Activated B cell treated with CpG ODN at 0.5 μM for 24 hours (primary cell): ENCODE measurements around the gene TRIM72. TPM values are rescaled to one million over a fixed set of nuclear protein-coding genes. Genes with fewer than 3 reads are reported as not detected.

Experiments
- ATAC-seq: fragments of 200-7000 bp; cut with Tn5 transposase; one replicate; pipeline ENCODE4 v1.10.0; 2021; ENCODE audit warnings: low read depth, mild to moderate bottlenecking, moderate library complexity
- CTCF ChIA-PET: fragments of 350-600 bp; sonication (Branson Sonifier 250); formaldehyde crosslinking; loops from one replicate; lab custom pipeline; 2021; ENCODE audit warnings: antibody characterized with exemption; lab: Charles Lee
- POLR2A ChIA-PET: fragments of 350-600 bp; sonication (Branson Sonifier 250); formaldehyde crosslinking; loops from one replicate; lab custom pipeline; 2021; ENCODE audit warnings: antibody characterized with exemption; lab: Charles Lee
- DNase-seq: peaks from one replicate; pipeline ENCODE4 v3.0.0; 2022
- H3K27ac Mint-ChIP-seq: one replicate; pipeline ENCODE4 v1.8.0; 2020; ENCODE audit warnings: mixed read lengths
- H3K27me3 Mint-ChIP-seq: one replicate; pipeline ENCODE4 v1.8.0; 2021; ENCODE audit warnings: mixed read lengths
- H3K36me3 Mint-ChIP-seq: one replicate; pipeline ENCODE4 v1.8.0; 2021; ENCODE audit warnings: low read depth, mixed read lengths
- H3K4me1 Mint-ChIP-seq: one replicate; pipeline ENCODE4 v1.8.0; 2021; ENCODE audit warnings: mixed read lengths
- H3K4me3 Mint-ChIP-seq: one replicate; pipeline ENCODE4 v1.8.0; 2020; ENCODE audit warnings: mild to moderate bottlenecking, mixed read lengths
- H3K9me3 Mint-ChIP-seq: one replicate; pipeline ENCODE4 v1.8.0; 2020; ENCODE audit warnings: mixed read lengths
- intact Hi-C: fragments of 100-400 bp; cut with micrococcal nuclease; formaldehyde crosslinking; loops from one replicate; pipeline ENCODE4 v1.15.1; 2024
- total RNA-seq: library from RNA; stranded (reverse); gene quantifications from 2 replicates; pipeline ENCODE4 v1.2.3, GENCODE V29; 2022
- TF ChIP-seq, protein P1 (sequence below): fragments of 200-600 bp; IDR thresholded peaks from one replicate; pipeline ENCODE4 v1.8.0; 2022; ENCODE audit warnings: antibody characterized with exemption, mild to moderate bottlenecking

TRIM72 gene
- total RNA-seq, 1 donor from 2014 or later, result 0.16 TPM

DNA sequence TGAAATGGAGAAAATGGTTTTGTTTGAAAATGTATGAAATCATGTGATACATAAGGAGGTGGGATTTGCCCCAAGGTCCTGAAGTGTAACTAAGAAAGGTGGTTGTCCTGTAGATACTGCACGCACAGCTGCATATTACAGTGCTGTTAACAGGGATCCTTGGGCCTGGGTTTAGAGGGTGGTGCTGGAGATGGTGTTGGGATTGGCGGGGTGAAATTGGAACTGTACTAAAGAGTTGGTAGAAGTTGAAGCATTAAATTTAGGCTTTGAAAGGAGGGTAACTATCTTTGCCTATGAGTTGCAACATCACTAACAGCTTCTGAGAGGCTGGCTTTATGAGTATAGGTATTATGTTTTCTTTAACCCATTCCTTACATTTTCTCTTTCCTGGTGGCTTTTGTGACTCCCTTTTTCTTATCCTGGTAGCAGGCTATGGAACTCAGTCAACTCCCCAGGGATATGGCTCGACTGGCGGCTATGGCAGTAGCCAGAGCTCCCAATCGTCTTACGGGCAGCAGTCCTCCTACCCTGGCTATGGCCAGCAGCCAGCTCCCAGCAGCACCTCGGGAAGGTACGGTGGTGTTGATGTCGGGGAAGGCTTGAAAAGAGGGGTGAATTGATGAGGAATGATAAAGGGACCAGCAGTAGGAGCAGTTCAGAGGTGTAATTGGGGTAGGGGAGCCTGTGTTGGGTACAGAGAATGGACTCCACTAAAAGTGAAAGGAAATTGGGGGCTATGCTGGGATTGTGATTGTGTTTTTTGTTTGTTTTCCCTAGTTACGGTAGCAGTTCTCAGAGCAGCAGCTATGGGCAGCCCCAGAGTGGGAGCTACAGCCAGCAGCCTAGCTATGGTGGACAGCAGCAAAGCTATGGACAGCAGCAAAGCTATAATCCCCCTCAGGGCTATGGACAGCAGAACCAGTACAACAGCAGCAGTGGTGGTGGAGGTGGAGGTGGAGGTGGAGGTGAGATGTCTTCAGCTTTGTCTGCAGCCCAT is 30.2 kb upstream of the TRIM72 start:
- Mint-ChIP-seq H3K4me3 (peak overlapping the region; percentile 17), H3K36me3 (peaks cover 81% of the 10 kb centered on the region), H3K27ac (peak overlapping the region; percentile 53), H3K27me3 (no peaks in the 10 kb centered on the region), H3K4me1 (peaks cover 51% of the 10 kb centered on the region), H3K9me3 (no peaks in the 10 kb centered on the region)
- POLR2A ChIA-PET, result interaction anchor here (0.6 to 2.9 kb wide), 7 partner anchors 9 to 259 kb away, joined by 3 to 13 read pairs (median 5); partner anchors contain the start of gene ZNF843
- no peak for ATAC-seq
- DNase-seq, result no peak
- TF ChIP-seq, protein P1, sequence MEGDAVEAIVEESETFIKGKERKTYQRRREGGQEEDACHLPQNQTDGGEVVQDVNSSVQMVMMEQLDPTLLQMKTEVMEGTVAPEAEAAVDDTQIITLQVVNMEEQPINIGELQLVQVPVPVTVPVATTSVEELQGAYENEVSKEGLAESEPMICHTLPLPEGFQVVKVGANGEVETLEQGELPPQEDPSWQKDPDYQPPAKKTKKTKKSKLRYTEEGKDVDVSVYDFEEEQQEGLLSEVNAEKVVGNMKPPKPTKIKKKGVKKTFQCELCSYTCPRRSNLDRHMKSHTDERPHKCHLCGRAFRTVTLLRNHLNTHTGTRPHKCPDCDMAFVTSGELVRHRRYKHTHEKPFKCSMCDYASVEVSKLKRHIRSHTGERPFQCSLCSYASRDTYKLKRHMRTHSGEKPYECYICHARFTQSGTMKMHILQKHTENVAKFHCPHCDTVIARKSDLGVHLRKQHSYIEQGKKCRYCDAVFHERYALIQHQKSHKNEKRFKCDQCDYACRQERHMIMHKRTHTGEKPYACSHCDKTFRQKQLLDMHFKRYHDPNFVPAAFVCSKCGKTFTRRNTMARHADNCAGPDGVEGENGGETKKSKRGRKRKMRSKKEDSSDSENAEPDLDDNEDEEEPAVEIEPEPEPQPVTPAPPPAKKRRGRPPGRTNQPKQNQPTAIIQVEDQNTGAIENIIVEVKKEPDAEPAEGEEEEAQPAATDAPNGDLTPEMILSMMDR, result no peak
- intact Hi-C loops, result no loop called here
- CTCF ChIA-PET, result no interaction called here

DNA sequence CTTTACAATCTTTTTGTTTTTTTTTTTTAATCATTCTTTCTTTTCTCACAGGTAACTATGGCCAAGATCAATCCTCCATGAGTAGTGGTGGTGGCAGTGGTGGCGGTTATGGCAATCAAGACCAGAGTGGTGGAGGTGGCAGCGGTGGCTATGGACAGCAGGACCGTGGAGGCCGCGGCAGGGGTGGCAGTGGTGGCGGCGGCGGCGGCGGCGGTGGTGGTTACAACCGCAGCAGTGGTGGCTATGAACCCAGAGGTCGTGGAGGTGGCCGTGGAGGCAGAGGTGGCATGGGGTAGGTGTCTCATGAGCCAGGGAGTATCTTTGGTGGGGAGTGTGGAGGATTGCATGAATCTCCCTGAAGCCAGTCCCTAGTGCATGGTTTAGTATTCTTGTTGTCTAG is 29.0 kb upstream of the TRIM72 start:
- Mint-ChIP-seq H3K4me3 (no peak overlapping the region), H3K27ac (peak overlapping the region; percentile 46), H3K9me3 (no peaks in the 10 kb centered on the region), H3K4me1 (peaks cover 47% of the 10 kb centered on the region), H3K27me3 (no peaks in the 10 kb centered on the region), H3K36me3 (peaks cover 91% of the 10 kb centered on the region)
- ATAC-seq (no peak), DNase-seq (no peak)
- ChIA-PET CTCF (no interaction called here), POLR2A (interaction anchor here (0.6 to 2.9 kb wide), 3 partner anchors 8 to 60 kb away, joined by 3 to 13 read pairs (median 4); no protein-coding TSS in a partner anchor)
- intact Hi-C loops, result no loop called here
- TF ChIP-seq, protein P1, result no peak

DNA sequence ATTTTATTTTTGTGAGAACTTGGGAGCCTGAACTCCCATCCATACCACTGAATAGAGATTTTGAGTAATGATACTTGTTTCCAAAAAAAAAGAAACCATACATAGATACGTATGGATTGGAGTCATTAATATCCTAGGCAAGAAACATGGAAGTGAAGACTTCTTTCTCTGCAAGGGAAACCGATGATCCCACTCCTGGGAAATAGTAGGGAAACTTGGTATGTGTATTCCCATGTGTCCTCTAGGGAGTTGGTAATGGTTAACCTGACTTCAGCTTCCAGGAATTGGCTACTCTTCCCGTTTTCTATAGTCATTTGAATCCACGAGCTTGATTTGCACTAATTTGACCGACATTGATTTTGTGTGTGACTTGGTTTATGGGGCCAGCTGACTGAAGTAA is 28.6 kb upstream of the TRIM72 start:
- ATAC-seq (no peak), DNase-seq (no peak)
- H3K27ac Mint-ChIP-seq, result peak overlapping the region; percentile 33

DNA sequence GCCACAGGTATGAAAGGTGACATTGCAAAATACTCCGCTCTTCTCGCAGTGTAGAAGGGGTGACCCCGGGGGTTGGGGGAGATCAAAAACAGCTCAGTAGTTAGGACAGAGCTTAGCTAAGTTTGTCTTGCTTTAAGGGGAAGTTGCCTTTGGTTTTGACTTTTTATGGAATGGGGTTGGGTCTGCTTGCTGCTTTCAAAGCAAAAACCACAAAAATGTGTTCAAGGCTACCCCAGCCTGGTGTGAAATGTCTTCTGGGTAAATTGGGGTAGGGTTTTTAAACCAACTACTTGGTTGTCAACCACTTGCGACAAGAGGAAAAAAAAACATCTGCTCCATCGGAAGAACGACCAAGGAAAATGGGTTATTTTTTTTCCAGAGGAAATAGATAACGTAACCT is 27.7 kb upstream of the TRIM72 start:
- Mint-ChIP-seq H3K36me3 (peaks cover 97% of the 10 kb centered on the region), H3K4me3 (no peak overlapping the region)

More for the DNA sequence above, 28.6 kb upstream of the TRIM72 start:
- H3K4me1 Mint-ChIP-seq, result peaks cover 51% of the 10 kb centered on the region
- peaks cover 93% of the 10 kb centered on the region for H3K36me3 Mint-ChIP-seq
- no peak overlapping the region for H3K4me3 Mint-ChIP-seq
- TF ChIP-seq, protein P1, result no peak
- POLR2A ChIA-PET, result interaction anchor here (0.8 kb wide), 1 partner anchor 13 kb away, joined by 3 read pairs; no protein-coding TSS in a partner anchor
- no peaks in the 10 kb centered on the region for H3K9me3 Mint-ChIP-seq
- intact Hi-C loops, result no loop called here
- CTCF ChIA-PET, result no interaction called here
- no peaks in the 10 kb centered on the region for H3K27me3 Mint-ChIP-seq

More for the DNA sequence above, 27.7 kb upstream of the TRIM72 start:
- no peaks in the 10 kb centered on the region for H3K9me3 Mint-ChIP-seq
- ChIA-PET CTCF (interaction anchor here (0.7 kb wide), 1 partner anchor 92 kb away, joined by 3 read pairs; no protein-coding TSS in a partner anchor), POLR2A (interaction anchor here (0.6 to 0.8 kb wide), 3 partner anchors 12 to 36 kb away, joined by 3 to 4 read pairs (median 3); no protein-coding TSS in a partner anchor)
- no peak overlapping the region for H3K27ac Mint-ChIP-seq
- no peaks in the 10 kb centered on the region for H3K27me3 Mint-ChIP-seq
- peaks cover 52% of the 10 kb centered on the region for H3K4me1 Mint-ChIP-seq
- TF ChIP-seq, protein P1, result no peak
- ATAC-seq, result no peak
- intact Hi-C loops, result no loop called here
- no peak for DNase-seq
